Panc1 (cell line): ENCODE results near the gene NAA60. TPM values are rescaled to one million over a fixed set of nuclear protein-coding genes. Genes with fewer than 3 reads are reported as not detected.

Experiments
- ATAC-seq: fragments of 200-7000 bp; cut with Tn5 transposase; 2 replicates; pipeline ENCODE4 v1.9.1; 2020; ENCODE audit warnings: mild to moderate bottlenecking, moderate library complexity
- Bru-seq: library from RNA; stranded (reverse); fragments of 400-500 nt; gene quantifications from one replicate; lab custom pipeline; 2021; lab: Mats Ljungman, UMichigan
- BruChase-seq, 2 experiments: library from RNA; stranded (reverse); fragments of 400-500 nt; gene quantifications; one replicate each; lab custom pipeline; 2021; lab: Mats Ljungman, UMichigan
- BruUV-seq: library from RNA; stranded (reverse); fragments of 400-500 nt; replicated peaks from 2 replicates; lab custom pipeline; 2021; lab: Mats Ljungman, UMichigan
- CTCF ChIA-PET: fragments of 300-600 bp; sonication (Branson Sonifier 250); formaldehyde crosslinking; loops from one replicate; lab custom pipeline; 2022; ENCODE audit warnings: antibody characterized with exemption; lab: Charles Lee
- POLR2A ChIA-PET: fragments of 300-600 bp; sonication (Branson Sonifier 250); formaldehyde crosslinking; loops from one replicate; lab custom pipeline; 2022; ENCODE audit warnings: antibody characterized with exemption; lab: Charles Lee
- DNase-seq: peaks from one replicate; pipeline ENCODE4 v3.0.0-alpha.2; 2010; ENCODE audit warnings: low read depth, low spot score
- H3K27ac ChIP-seq: 2 replicates; pipeline ENCODE4 v1.5.1; 2011; ENCODE audit warnings: mild to moderate bottlenecking, low read length, inconsistent platforms
- H3K27me3 ChIP-seq: fragments of 200-500 bp; sonication (Bioruptor generic); 2 replicates; pipeline ENCODE4 v1.6.0; 2014; ENCODE audit warnings: low read length, inconsistent platforms; ENCODE audit not compliant: control insufficient read depth, insufficient read depth
- H3K36me3 ChIP-seq: fragments of 200-500 bp; sonication (Bioruptor generic); 2 replicates; pipeline ENCODE4 v1.5.1; 2014; ENCODE audit warnings: inconsistent platforms, mild to moderate bottlenecking, low read length, moderate library complexity; ENCODE audit not compliant: control insufficient read depth, insufficient read depth
- H3K4me1 ChIP-seq: 2 replicates; pipeline ENCODE4 v1.5.1; 2011; ENCODE audit warnings: inconsistent platforms, mild to moderate bottlenecking, low read length, moderate library complexity; ENCODE audit not compliant: control insufficient read depth, insufficient read depth
- H3K4me3 ChIP-seq, 2 experiments: 2 replicates each; pipeline ENCODE4 v1.5.1; 2011 to 2012; ENCODE audit warnings: low read depth in 2 of 2, low read length in 2 of 2, mild to moderate bottlenecking in 2 of 2, inconsistent platforms in 1 of 2, moderate library complexity in 1 of 2
- H3K9me3 ChIP-seq: fragments of 200-500 bp; sonication (Bioruptor generic); 2 replicates; pipeline ENCODE4 v1.5.1; 2014; ENCODE audit warnings: low read depth, mild to moderate bottlenecking, inconsistent platforms, low read length, moderate library complexity; ENCODE audit not compliant: control insufficient read depth, insufficient read depth
- CTCF ChIP-seq: fragments of 450-650 bp; IDR thresholded peaks from 2 replicates; pipeline ENCODE4 v1.5.1; 2017; ENCODE audit warnings: mild to moderate bottlenecking
- POLR2AphosphoS5 ChIP-seq: IDR thresholded peaks from 2 replicates; pipeline ENCODE4 v1.6.1; 2012; ENCODE audit warnings: mild to moderate bottlenecking, low read depth, low read length, moderate library complexity
- REST ChIP-seq, 2 experiments: IDR thresholded peaks; 2 replicates each; pipeline ENCODE4 v1.6.1; 2011 to 2012; ENCODE audit warnings: low read depth in 2 of 2, control low read depth in 1 of 2, low read length in 1 of 2, mild to moderate bottlenecking in 1 of 2, moderate library complexity in 1 of 2; ENCODE audit not compliant: insufficient read depth in 1 of 2
- SIN3A ChIP-seq: IDR thresholded peaks from 2 replicates; pipeline ENCODE4 v1.6.1; 2012; ENCODE audit warnings: low read depth, mild to moderate bottlenecking, low read length, moderate library complexity, borderline replicate concordance; ENCODE audit not compliant: insufficient read depth
- TCF7L2 ChIP-seq: IDR thresholded peaks from 2 replicates; pipeline ENCODE4 v1.6.1; 2011; ENCODE audit warnings: mild to moderate bottlenecking, low read depth, low read length, inconsistent platforms
- in situ Hi-C: cut with HindIII; loops from 2 replicates; pipeline ENCODE4 v1.10.0; 2016; ENCODE audit warnings: low sequenced_read_pairs, low pct_unique_long_range_greater_than_20kb
- intact Hi-C: fragments of 100-400 bp; cut with micrococcal nuclease; formaldehyde crosslinking; loops from one replicate; pipeline ENCODE4 v1.10.0; 2022; ENCODE audit not compliant: unreplicated experiment
- long read RNA-seq: library from polyadenylated mRNA; unstranded; transcript quantifications from one replicate; pipeline ENCODE4 v2.0.0, GENCODE V29; 2021; ENCODE audit not compliant: unreplicated experiment
- polyA plus RNA-seq: library from polyadenylated mRNA; unstranded; fragments of >200 nt; gene quantifications from one replicate; pipeline ENCODE4 v1.2.1, GENCODE V29; 2012; ENCODE audit warnings: missing spikeins; ENCODE audit not compliant: insufficient read length
- total RNA-seq: library from RNA; stranded (reverse); gene quantifications from one replicate; pipeline ENCODE4 v1.2.1, GENCODE V29; 2021; ENCODE audit not compliant: unreplicated experiment

NAA60 gene
- 56.0 TPM for total RNA-seq
- 60.0 TPM for polyA plus RNA-seq
- percentile 66 among the genes with signal in this experiment for Bru-seq, nascent RNA
- BruChase-seq, experiment 1, labeled RNA remaining after a 2-hour chase: percentile 90 among the genes with signal in this experiment
- percentile 94 among the genes with signal in this experiment for BruChase-seq, experiment 2, labeled RNA remaining after a 6-hour chase
- long read RNA-seq, transcript NAA60-203 (7 exons, 2,619 nt): minor isoform, 8 of 97 reads
- long read RNA-seq, transcript NAA60-234 (2 exons, 578 nt): minor isoform, 11 of 97 reads
- long read RNA-seq, transcript NAA60-229 (7 exons, 2,531 nt): major isoform, 25 of 97 reads
- long read RNA-seq, partial matches to known transcripts: 41 of 97 reads
- long read RNA-seq, other reads (novel, unspliced or antisense): 8 of 97 reads

- BruUV-seq: no TSS peak
- peak within 1 kb of the TSS; percentile 59 to 76 for H3K4me3 ChIP-seq
- ChIA-PET CTCF (interaction anchor here (0.6 kb wide), 1 partner anchor 630 kb away, joined by 3 read pairs; no protein-coding TSS in a partner anchor), POLR2A (no interaction called here)
- DNase-seq: peak; percentile 38
- ATAC-seq: peak; percentile 96
- peak within 1 kb of the TSS; percentile 77 for H3K27ac ChIP-seq
- no peak; the same call in 1 of the 2 replicates for TF ChIP-seq POLR2AphosphoS5
- TF ChIP-seq CTCF: no peak
- no peak for TF ChIP-seq REST (IDR thresholded peaks at IDR 0.05; ENCODE audit: insufficient read depth in 1 of 2, low read depth in 2 of 2, low read length in 1 of 2)
- no peak for TF ChIP-seq SIN3A
- TF ChIP-seq TCF7L2: no peak
- no peaks in the 10 kb centered on the region for H3K27me3 ChIP-seq
- intact Hi-C loops (no loop called here), in situ Hi-C loops (no loop called here)
- no peaks in the 10 kb centered on the region for H3K36me3 ChIP-seq
- no peaks in the 10 kb centered on the region for H3K4me1 ChIP-seq
- H3K9me3 ChIP-seq: peaks cover 4% of the 10 kb centered on the region; the same call in 1 of the 2 replicates
Measured at GRCh38 chr16:3443108-3444031, at the start of gene NAA60, which contains the start of gene ZNF597. Gene NAA60 (plus strand): TSS chr16:3443680. CDS start chr16:3476228, 32,548 bp downstream. Gene ZNF597 (minus strand): TSS chr16:3443504. CDS start chr16:3443153, 351 bp downstream.

GRCh38 chr16:3400446-3400778 is 43.1 kb upstream of the NAA60 start:
- TSS peak; percentile 76 for BruUV-seq
- peak overlapping the region; percentile 82 to 89 for H3K4me3 ChIP-seq
- TF ChIP-seq TCF7L2: no peak
- TF ChIP-seq REST (IDR thresholded peaks at IDR 0.05; ENCODE audit: insufficient read depth in 1 of 2, low read depth in 2 of 2, low read length in 1 of 2): no peak
- H3K27ac ChIP-seq: peak overlapping the region; percentile 91
- no peak for DNase-seq
- peaks cover 43% of the 10 kb centered on the region for H3K9me3 ChIP-seq
- intact Hi-C loops: no loop called here
- peaks cover 6% of the 10 kb centered on the region; the same call in 1 of the 2 replicates for H3K36me3 ChIP-seq
- no peak for ATAC-seq
- in situ Hi-C loops: no loop called here
- ChIA-PET POLR2A (no interaction called here), CTCF (no interaction called here)
- no peaks in the 10 kb centered on the region for H3K27me3 ChIP-seq
- 0 out of 2 replicates have a peak, but pooled peaks cover 3% of the 10 kb centered on the region for H3K4me1 ChIP-seq
